IPS-18c (cell line): ENCODE data around the gene LNP1.

Experiments used
- H3K4me3 ChIP-seq: 2 replicates; pipeline ENCODE4 v1.7.0; 2013; ENCODE audit warnings: low read depth, mild to moderate bottlenecking, low read length, moderate library complexity; ENCODE audit not compliant: insufficient read depth
- H3K9me3 ChIP-seq: one replicate; pipeline ENCODE4 v1.6.1; 2013; ENCODE audit warnings: mild to moderate bottlenecking, low read length, moderate library complexity; ENCODE audit not compliant: control insufficient read depth, insufficient read depth

The LNP1 gene

GRCh38 chr3:100389025-100389424 is 12.3 kb upstream of the LNP1 start:
- no peak overlapping the region for H3K4me3 ChIP-seq
- no peaks in the 10 kb centered on the region for H3K9me3 ChIP-seq

- H3K9me3 ChIP-seq = no peaks in the 10 kb centered on the region
- H3K4me3 ChIP-seq = no peak overlapping the region
Observed at GRCh38 chr3:100395679-100396431, 5.5 kb upstream of the LNP1 start.

GRCh38 chr3:100396967-100397366 is 4.4 kb upstream of the LNP1 start:
- Histone ChIP-seq H3K9me3 (no peaks in the 10 kb centered on the region), H3K4me3 (no peak overlapping the region)

GRCh38 chr3:100399341-100400071 is 1.8 kb upstream of the LNP1 start:
- no peaks in the 10 kb centered on the region for H3K9me3 ChIP-seq
- H3K4me3 ChIP-seq = peak overlapping the region; percentile 65

- no peaks in the 10 kb centered on the region for H3K9me3 ChIP-seq
- H3K4me3 ChIP-seq = peak overlapping the region; percentile 65
Observed at GRCh38 chr3:100400419-100400779, 940 bp upstream of the LNP1 start.

GRCh38 chr3:100401674-100402041 is 319 bp downstream of the LNP1 start:
- H3K9me3 ChIP-seq = no peaks in the 10 kb centered on the region
- H3K4me3 ChIP-seq = peak overlapping the region; percentile 65

- no peaks in the 10 kb centered on the region for H3K9me3 ChIP-seq
- peak overlapping the region; percentile 65 for H3K4me3 ChIP-seq
Observed at GRCh38 chr3:100402256-100402655, 917 bp downstream of the LNP1 start.

GRCh38 chr3:100402891-100403290 is 1.6 kb downstream of the LNP1 start:
- H3K4me3 ChIP-seq = peak overlapping the region; percentile 65; the same call in 1 of the 2 replicates
- H3K9me3 ChIP-seq = no peaks in the 10 kb centered on the region

GRCh38 chr3:100403362-100404249 is 2.3 kb downstream of the LNP1 start:
- H3K4me3 ChIP-seq = peak overlapping the region; percentile 65; the same call in 1 of the 2 replicates

GRCh38 chr3:100404250-100404548 is 2.9 kb downstream of the LNP1 start:
- no peak overlapping the region for H3K4me3 ChIP-seq

More at GRCh38 chr3:100403362-100404249, 2.3 kb downstream of the LNP1 start:
- no peaks in the 10 kb centered on the region for H3K9me3 ChIP-seq

GRCh38 chr3:100407164-100407563 is 5.8 kb downstream of the LNP1 start:
- H3K9me3 ChIP-seq = no peaks in the 10 kb centered on the region

More at GRCh38 chr3:100404250-100404548, 2.9 kb downstream of the LNP1 start:
- H3K9me3 ChIP-seq = no peaks in the 10 kb centered on the region

GRCh38 chr3:100407977-100408532 is 6.7 kb downstream of the LNP1 start:
- Histone ChIP-seq H3K9me3 (no peaks in the 10 kb centered on the region), H3K4me3 (no peak overlapping the region)

More at GRCh38 chr3:100407164-100407563, 5.8 kb downstream of the LNP1 start:
- H3K4me3 ChIP-seq = no peak overlapping the region

- H3K4me3 ChIP-seq = no peak overlapping the region
Observed at GRCh38 chr3:100411091-100411982, 10.0 kb downstream of the LNP1 start.

GRCh38 chr3:100412912-100413590 is 11.7 kb downstream of the LNP1 start:
- Histone ChIP-seq H3K9me3 (no peaks in the 10 kb centered on the region), H3K4me3 (no peak overlapping the region)

More at GRCh38 chr3:100411091-100411982, 10.0 kb downstream of the LNP1 start:
- no peaks in the 10 kb centered on the region for H3K9me3 ChIP-seq

- Histone ChIP-seq H3K9me3 (no peaks in the 10 kb centered on the region), H3K4me3 (no peak overlapping the region)
Observed at GRCh38 chr3:100413613-100414012, 12.3 kb downstream of the LNP1 start.

- Histone ChIP-seq H3K9me3 (no peaks in the 10 kb centered on the region), H3K4me3 (no peak overlapping the region)
Observed at GRCh38 chr3:100416176-100416575, 14.8 kb downstream of the LNP1 start.
